ENCODE measurements around the gene LCE3B. TPM values are rescaled to one million over a fixed set of nuclear protein-coding genes. Genes with fewer than 3 reads are reported as not detected.

The LCE3B gene
- total RNA-seq, 4 donors from 2014 or later, result not detected

DNA sequence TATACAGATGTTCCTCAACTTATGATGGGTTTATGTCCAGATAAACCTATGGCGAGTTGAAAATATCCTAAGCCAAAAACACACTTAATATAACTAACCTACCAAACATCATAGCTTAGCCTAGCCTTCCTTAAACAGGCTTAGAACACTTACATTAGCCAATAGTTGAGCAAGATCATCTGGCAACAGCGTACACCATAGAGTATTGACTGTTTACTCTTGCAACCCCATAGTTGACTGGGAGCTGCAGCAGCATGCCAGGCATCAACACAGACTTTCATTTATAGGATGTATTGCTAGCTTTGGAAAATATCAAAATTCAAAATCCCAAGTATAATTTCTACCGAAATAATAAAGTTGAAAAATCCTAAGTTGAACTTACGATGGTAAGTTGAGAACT lies 44.1 kb downstream of the LCE3B start:
- TF ChIP-seq CTCF (IDR thresholded peaks at IDR 0.05; ENCODE audit: low read depth), result no peak

DNA sequence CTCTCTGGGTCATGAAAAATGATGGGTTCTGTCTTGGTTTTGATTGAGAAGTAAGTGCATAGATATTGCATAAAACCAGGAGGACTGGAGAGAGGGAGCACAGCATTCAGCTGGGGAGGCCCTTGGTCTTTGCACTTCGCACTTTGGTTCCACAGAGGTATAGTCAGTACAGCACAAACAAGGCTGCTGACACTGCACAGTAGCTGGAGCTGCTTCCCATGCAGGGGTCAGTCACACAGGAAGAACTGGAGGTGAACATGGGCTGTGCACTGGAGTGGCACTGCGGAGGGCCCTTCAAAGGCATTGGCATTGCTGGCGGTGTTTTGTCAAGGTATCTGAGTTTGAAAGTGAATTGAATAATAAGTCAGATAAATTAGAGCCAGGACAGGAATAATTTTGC lies 45.0 kb downstream of the LCE3B start:
- no peak for TF ChIP-seq CTCF (IDR thresholded peaks at IDR 0.05; ENCODE audit: low read depth)

DNA sequence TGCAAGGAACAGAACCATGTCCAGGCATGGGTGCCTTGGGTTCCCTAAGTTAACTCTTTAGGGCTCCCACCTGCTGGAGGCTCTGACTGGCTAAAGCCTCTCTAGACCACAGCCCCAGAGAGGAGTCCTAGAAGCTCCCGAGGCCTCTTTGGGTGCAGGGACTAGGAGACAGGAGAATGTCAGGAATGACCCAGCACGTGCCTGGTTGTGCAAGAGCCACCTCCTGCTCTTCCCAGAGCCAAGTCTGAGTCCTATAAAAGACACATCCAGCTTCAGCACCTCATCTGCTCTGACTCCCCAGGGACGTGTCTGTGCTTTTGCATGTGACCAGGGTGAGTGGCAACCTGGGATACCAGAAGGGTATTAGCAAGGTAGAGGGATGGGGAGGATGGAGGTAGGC lies 49.5 kb downstream of the LCE3B start, which contains the start of gene LCE2D:
Gene LCE2D (plus strand): TSS at position 283 of the 400 bp plus-strand sequence. CDS start 726 bp downstream, outside the sequence.
- no peak for TF ChIP-seq CTCF (IDR thresholded peaks at IDR 0.05; ENCODE audit: low read depth)

Small RNA genes within 50 kb of the gene (small RNA-seq; reads per million reads assigned to genes)
- gene LCE3A (not detected), gene LCE3B (not detected)

Other genes starting within 250 kb of the LCE3B start
- gene CRNN, start 199.5 kb upstream of the LCE3B start, total RNA-seq, result not detected
- not detected for gene LCE5A, start 103.0 kb upstream of the LCE3B start, total RNA-seq
- not detected for gene CRCT1, start 99.3 kb upstream of the LCE3B start, total RNA-seq
- gene LCE3E, start 47.0 kb upstream of the LCE3B start, total RNA-seq, result not detected
- gene LCE3D, start 33.3 kb upstream of the LCE3B start, total RNA-seq, result not detected
- gene LCE3C, start 13.6 kb upstream of the LCE3B start, total RNA-seq, result not detected
- gene LCE3A, start 9.3 kb downstream of the LCE3B start, total RNA-seq, result not detected
- gene LCE2D, start 49.6 kb downstream of the LCE3B start, total RNA-seq, result not detected
- gene LCE2C, start 61.5 kb downstream of the LCE3B start, total RNA-seq, result not detected
- gene LCE2B, start 72.3 kb downstream of the LCE3B start, total RNA-seq, result not detected
- not detected for gene LCE2A, start 84.5 kb downstream of the LCE3B start, total RNA-seq
- gene LCE4A, start 94.3 kb downstream of the LCE3B start, total RNA-seq, result not detected
- gene KPRP, start 144.2 kb downstream of the LCE3B start, total RNA-seq, result not detected
- not detected for gene LCE1F, start 161.3 kb downstream of the LCE3B start, total RNA-seq
- gene LCE1E, start 172.4 kb downstream of the LCE3B start, total RNA-seq, result not detected
- not detected for gene LCE1D, start 182.9 kb downstream of the LCE3B start, total RNA-seq
- gene LCE1C, start 192.8 kb downstream of the LCE3B start, total RNA-seq, result not detected
- not detected for gene LCE1B, start 198.2 kb downstream of the LCE3B start, total RNA-seq
- gene LCE1A, start 213.7 kb downstream of the LCE3B start, total RNA-seq, result not detected
- not detected for gene LCE6A, start 229.0 kb downstream of the LCE3B start, total RNA-seq
- gene LCE7A, start 246.2 kb downstream of the LCE3B start, total RNA-seq, result not detected

All from subcutaneous adipose tissue (tissue), 4 donors.